Stimulated activated CD8-positive, alpha-beta memory T cell treated with anti-CD3 and anti-CD28 coated beads, Interleukin-15, amount 100 ng/mL, for 4 hours (primary cell): Measurements from ENCODE around the gene CD52.
"Not testable (repeated sequence)": the region's sequence is repeated elsewhere in the genome, so short reads cannot be mapped to it uniquely, and the experiment has no call there.

ENCODE experiments used
- DNase-seq, 2 donors: peaks; one replicate each; pipeline ENCODE4 v3.0.0-alpha.2; 2020; ENCODE audit warnings: low read depth in 2 of 2

The CD52 gene

DNA sequence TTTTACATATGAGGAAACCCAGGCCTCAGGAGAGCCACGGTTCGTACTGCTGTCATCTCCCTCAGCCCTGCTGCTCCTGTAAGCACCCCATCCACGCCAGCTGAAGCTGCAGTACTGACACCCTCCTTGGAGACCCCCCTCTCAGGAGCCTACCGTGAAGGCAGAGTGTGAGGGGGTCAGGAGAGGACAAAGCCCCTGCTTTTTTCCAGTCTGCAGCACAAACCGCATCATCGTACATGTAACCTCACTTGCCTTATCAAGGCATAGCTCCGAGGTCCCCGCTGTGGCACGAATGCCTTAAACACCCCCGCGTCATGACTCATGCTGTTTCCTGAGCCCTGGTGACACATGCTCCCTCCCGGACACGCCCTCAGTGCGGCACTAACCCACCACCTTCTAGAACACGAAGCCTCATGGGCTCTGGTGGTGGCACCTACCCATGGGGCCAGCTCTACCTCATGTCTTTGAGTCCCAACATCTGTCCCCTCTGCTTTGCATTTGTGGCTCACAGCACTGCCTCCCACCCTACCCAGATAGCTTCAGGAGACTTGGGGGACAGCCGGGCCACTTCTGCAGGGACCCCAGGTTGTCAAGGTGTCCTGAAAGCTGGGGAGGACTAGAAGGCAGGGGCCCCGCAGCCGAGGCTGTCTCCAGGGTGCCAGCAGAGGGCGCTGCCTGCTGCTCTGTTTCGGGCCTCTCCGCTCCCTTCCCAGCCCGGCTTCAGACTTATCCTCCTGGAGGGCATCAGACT is 33.0 kb upstream of the CD52 start:
- DNase-seq = peak; percentile 89 to 98

DNA sequence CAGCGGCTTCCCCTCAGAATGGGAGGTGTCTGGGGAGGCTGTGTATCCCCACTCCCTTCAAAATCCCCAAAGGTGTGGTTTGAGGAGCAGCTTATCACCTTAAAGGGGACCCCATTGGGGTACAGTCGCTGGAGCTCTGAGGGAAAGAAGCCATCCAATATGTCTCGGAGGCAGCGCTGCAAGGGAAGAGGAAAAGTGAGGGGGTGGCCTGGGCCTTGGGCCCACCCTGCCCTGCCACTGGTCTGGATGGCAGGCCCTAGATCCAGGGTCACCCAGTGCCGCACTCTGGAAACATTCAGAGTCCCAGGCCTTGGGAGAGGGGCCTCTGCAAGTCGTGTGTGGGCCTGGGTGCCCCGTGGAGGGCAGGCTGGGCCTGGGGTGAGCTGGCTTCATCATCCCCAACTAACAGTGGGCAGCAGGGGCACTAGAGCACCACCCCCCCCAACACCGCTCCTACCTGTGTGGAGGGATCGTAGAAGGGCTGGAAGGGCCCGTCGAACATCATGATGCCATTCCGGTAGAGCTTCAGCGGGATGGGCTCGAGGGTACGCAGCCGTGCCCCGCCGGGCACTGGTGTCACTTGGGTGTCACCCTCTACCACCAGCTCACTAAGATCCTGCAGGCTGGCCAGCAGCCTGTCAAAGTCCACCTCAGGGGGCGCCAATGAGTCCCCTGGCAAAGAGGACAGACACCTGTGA is 32.2 kb upstream of the CD52 start:
- no peak for DNase-seq

DNA sequence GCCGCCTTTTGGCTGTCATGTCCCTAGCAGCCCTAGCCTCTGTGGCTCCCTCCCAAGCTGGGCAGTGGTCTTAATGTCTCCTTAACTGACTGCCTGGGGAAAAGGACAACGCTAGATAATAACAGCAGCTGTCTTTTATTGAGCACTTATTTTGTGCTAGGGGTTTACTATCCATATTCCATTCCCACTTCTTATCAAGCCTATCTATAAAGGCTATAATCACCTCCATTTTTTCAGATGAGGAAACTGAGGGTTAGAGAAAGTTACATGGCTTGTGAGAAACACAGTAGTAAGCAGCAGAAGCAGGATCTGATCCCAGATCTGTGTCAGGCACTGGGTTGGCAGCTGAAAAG is 31.7 kb upstream of the CD52 start:
- no peak for DNase-seq

DNA sequence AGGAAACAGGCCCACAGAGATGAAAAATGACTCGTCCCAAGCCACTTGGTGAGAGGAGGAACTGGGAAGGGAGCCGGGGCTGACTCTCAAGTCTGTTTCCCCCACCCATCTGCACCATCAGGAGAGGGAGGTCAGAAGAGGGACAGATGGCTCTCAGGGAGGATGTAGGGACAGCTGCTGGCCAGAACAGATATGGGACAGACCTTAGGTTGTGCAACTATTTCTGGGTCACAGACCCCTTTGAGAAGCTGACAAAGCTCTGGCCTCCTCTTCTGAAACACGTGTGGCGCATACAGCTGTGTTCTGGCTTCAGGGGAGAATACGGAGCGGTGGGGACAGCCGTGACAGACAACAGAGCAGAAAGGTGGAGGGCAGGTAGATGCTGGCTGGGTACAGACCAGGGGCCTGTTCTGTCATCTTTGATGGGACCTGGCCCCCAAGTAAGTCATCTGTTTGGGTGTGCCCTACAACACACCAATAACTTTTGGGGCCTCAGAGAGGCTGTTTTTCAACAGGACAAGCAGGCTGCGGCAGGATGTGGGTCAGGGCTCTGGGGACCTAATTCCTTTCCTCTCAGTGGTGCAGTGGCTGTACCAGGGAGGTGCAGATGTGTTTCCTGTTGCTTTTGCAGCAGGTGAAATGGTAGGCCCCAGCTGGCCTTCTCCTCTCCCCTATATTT is 30.6 kb upstream of the CD52 start:
- no peak for DNase-seq

DNA sequence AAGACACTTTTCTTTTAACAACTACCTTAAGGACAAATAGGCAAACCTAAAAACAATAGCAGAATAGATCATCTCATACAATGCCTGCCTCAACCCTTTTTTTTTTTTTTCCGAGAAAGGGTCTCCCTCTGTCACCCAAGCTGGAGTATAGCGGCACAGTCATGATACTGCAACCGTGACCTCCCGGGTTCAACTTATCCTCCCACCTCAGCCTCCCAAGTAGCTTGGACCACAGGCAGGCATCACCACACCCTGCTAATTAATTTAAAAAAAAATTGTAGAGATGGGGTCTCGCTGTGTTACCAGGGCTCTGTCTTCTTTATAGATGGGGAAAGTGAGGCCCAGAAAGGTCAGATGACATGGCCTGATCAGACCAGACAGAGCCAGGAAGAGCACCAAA is 29.9 kb upstream of the CD52 start:
- DNase-seq = no peak

DNA sequence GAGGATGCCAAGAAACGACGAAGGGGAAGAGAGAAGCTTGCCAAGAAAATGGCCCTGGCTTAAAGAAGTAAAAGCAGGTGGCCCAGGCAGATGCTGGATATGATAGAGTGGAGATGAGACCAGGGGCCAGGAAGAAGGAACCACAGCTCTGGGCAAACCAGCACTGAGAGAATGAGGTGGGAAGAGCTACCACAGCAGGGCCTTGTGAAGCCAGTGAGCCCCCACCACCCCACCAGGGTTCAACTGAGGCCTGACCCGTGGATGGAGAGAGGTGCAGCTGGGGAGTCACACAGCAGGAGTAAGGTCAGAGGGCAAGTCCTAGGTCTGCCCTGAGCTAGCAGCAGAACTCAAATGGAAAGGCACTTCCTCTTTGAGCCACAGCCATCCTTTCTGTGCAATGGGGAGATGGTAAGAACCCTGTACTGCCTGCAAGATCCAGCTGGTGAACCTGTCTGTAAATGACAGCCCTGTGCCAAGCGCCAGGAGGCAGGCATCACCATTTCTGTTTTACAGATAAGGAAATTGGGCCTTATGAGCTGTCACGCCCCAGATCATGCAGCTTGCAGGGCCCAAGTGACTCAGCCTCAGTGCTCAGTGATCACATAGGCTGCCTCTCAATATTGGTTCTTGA is 29.3 kb upstream of the CD52 start:
- peak in 1 of 2 donors; percentile 58 for DNase-seq

DNA sequence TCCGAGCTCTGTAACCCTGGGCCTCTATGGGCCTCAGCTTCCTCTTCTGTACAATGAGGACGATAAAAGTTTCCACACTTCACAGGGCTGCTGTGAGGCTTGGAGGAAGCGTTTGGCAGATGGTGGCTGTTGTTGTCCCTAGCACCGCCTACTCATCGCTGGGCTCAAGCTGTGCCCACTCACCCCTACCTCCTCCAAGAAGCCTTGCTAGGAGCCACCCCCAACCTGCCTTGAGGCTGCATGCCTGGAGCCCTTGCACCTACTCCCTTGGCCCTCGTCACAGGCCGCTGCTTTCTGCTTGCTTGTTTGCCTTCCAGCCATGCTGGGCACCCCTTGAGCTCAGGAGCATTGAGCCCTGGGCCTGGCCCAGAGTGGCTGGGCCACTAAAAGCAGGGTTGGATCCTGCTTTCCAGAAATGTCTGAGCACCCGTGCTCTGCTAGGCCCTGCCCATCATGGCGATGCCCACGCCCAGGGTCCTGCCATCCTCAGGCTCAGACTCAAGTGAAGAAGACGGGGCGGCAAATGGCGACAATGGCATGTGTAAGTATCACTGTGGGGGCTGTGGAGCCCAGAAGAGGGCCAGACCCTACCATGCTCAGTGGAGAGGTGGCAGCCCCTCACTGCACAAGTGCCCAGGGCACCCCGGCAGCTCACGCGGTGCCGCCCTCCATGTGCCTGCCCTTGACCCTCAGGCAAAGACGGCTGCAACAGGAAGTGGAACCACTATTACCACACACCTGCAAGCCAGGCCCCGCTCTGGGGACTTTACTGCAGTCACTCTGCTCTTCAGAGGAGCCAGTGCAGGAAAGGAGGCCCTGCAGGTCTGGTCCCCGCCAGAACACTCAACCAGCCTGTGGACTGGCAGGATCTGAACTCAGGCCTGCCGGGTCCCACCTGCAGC is 28.3 kb upstream of the CD52 start:
- DNase-seq = no peak

DNA sequence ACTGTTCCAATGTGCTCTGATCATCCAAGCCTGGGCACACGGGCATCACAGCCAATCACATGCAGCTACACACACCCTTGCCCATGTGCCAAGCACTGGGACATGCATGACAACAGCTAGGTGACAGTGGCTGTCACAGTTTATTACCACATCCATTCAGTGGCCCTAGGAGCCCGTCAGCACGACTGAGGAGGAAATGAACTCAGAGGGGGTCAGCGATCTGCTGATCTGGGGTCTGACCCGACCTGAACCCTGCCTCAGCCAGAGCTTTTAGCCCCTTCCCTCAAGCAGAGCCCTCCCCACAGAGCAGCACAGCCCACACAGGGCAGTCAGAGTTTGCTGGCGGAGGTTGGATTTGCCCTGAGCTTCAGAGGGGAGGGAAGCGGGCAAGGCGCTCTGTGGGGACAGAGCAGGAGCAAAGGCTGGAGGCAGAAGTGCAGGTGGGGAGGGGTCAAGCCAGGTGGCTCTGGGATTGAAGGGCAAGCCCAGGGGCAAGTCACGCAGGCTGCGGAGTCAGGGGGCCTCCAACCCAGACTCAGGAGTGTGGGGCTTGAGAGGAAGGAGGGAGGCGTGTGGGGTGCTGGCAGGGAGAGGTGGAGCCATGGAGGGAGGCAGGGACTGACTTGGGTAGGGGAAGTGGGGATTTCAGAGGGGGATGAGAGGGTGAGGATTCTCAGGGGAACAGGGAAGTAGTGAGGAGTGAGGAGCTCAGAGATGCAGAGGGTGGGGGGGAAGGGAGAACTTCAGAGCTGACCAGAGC is 27.5 kb upstream of the CD52 start:
- DNase-seq = no peak

DNA sequence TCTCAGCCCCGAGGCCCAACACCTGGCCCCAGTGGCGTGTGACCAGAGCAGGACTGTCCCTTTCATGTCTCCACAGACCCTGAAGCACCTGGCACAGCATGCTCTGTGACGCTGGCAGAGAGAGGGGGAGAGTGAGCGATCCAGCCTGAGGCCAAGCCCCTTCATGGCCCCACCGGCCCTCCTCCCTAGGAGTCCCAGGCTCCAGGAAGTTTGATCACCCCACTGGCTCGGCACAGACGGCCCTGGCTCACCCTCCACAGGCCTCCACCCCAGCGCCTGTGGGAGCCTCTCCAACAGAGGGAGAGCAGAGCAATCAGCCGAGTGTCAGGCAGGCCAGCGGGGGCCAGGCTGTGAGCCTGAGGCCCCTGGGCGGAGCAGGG is 26.9 kb upstream of the CD52 start:
- no peak for DNase-seq

DNA sequence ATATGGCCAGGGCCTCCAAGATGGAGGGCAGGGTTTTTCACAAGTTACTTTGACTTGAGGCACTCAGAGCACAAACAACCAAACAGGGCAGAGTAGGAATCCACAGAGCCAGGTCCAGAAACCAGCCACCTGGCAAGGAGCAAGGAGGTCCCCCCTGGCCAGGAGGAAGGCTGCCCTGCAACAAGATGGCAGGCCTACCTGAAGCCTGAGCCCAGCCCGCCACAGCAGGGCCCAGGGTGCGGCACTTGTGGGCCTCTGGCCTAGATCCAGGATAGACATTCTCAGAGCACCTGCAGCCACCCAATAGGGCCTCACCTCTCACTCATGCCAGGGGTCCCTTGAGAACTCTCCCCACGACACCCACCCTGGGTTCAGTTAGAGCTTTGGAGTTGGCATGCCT is 26.3 kb upstream of the CD52 start:
- DNase-seq = no peak

DNA sequence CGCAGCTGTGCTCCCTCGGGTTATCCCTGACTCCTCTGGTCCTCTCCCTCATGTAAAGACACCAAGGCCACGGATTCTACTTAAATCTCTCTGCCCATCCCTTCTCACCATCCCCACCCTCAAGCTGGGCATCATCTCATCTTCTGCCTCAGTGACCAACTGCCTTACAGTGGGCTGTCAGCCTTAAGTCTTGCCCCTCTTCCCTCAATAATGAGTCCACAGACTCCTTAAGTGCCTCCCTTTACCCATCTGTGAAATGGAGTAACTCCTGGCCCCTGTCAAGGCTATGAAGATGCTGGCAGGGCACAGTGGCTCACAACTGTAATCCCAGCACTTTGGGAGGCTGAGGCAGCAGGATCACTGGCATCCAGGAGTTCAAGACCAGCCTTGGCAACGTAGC is 25.8 kb upstream of the CD52 start:
- no peak for DNase-seq

DNA sequence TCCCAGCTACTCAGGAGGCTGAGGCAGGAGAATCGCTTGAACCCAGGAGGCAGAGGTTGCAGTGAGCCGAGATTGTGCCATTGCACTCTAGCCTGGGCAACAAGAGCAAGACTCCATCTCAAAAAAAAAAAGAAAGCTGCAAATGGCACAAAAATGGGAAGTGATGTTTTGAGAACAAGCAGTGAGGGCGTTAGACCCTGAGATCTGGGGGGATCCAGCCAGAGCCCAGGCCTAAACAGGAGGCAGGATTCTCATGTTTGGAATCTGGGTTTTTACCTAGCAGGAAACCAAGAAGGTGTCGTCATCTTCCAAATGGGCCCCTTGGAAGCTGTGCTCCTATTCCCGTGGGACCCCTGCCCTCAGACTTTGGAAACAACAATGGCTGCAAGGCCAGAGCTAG is 25.0 kb upstream of the CD52 start:
- not testable (repeated sequence) for DNase-seq

DNA sequence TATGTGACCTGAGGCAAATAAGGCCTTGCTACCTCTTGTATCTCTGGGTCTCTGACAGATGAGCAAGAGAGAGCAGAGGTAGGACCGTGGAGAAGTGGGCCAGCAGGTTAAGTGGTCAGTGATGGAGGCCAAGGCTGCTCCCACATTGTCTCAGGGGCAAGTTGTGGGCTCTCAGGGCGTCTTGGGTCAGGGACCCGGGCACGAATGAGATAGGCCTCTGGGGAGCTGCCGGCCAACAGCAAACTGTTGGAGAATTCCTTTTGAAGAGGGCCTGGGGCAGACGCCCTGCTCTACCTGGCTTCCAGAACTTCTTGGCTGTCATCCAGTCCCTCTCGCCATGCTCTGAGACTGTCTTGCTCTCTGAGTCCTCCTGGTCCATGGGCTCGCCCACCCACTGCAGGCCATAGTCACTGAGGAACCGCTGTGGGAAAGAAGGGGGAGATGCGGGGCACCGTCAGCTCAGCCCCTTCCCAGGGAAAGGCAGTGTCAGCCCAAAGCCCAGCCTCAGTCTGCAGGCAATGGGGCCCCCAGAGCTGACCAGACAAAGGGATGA is 23.8 kb upstream of the CD52 start:
- no peak for DNase-seq

DNA sequence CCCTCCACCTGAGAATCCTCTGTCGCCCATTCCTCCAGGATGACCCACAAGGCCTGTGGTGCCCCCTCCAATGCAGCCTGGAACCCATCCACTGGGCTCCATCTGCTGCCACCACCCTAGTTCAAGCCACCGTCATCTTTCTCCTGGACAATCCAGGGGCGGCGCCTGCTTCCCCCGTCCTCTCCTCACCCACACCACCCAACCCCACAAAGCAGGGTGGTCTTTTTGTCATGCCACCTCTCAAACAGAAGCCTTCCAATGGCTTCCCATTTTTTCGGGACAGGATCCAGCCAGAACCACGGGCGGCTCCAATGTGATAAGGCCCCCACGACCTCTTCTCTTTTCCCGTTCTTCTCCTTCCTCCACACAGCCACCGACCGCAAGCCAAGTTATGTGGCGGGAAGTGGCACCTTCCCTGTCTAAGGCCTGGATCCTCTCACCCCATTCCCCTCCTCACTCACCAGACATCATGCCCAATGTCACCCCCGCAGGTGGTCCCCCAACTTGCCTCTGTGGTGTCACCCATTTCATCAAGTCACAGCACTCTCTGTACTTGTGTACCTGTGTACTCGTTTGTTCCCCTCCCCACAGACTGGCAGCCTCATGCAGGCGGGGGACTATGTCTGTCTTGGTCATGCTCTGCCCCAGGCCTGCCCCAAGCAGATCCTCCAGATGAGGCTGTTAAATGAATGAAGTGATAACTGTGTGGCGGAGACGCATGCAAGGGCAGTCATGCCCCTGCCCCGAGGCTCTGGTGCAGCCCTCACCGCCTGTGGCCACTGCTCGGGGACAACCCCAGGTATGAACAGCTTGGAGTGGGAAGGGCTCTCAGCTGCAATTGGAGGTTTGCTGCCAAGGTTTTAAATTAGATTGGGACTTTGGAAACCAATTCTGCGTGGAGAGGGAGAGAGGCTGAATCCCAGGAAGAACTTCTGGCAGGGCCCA is 22.3 kb upstream of the CD52 start:
- no peak for DNase-seq

DNA sequence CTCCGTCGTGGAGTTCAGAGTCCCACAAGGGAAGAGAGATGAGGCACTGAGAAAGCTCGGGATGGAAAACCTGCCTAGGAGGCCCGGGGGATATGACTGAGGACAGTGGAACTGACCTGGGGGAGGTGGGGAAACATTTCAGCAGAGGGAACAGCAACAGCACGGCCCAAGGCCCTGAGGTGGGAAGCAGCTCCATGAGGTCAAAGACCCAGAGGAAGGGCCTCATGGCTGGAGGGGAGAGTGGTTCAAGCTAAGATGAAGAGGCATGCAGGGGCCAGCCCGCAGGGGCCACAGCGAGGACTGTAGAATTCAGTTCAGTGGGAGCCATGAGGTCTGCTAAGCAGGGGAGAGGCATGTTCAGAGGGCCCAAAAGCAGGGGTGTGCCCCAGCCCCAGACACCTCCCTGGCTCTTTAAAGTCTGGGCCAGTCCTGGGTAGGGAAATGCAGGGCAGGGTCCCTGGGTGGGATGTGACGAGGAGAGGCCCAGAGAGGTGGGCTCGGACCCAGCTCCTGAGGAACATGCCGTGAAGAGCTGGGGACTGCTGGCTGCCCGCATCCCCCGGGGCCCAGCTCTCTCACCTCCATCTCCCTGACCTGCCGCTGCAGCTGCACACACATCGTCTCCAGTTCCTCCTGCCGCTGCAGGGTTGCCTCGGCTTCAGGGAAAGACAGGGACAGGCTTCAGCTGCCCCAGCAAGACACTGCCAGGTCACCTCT is 21.3 kb upstream of the CD52 start:
- no peak for DNase-seq

DNA sequence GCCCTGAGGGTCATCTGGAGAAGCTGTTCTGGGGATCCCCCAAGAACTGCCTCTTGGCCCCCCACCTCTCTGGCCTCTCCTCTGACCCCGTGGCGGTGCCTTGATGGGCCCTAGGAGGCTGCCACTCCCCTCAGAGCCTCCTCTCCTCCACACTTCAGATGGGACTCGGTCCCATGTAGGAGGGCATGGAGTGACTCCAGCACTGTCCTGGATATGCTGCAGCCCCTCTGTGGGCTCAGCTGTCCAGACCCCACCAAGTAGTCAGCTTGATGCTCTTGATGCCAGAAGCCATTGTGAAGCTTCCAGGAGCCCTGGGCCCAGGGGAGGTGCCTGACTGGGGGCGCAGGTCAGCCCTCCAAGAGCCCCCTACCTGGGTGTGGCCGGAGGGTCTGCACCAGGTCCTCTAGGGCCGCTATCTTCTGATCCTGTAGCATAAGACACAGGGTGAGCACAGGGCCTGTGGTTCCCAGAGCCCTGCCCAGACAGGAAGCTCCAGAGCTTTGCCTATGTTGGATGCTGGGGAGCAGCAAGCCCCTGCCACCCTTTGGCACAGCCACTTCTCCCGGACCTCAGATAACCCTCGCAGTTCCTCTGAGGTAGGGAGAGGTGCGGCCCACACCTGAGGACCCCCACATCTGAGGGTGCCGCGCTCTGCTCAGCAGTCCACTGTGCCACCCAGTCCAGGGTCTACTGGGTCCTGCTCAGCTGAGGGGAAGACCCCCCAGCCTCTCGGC is 20.5 kb upstream of the CD52 start:
- DNase-seq = no peak

DNA sequence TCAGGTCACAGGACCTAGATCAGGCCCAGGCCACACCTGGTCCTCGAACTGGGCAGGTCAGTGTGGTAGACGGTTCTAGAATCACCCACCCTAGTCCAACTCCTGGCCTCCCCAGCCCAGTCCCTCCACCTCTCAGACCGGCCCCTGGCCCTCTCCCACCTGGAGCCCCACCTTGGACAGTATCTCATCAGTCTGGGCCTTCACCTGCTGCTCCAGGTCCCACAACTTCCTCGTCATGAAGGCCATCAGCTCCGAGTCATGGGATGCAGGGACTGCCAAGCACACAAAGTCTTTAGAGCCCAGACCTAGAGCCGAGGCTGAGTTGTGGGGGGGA is 20.0 kb upstream of the CD52 start:
- no peak for DNase-seq

DNA sequence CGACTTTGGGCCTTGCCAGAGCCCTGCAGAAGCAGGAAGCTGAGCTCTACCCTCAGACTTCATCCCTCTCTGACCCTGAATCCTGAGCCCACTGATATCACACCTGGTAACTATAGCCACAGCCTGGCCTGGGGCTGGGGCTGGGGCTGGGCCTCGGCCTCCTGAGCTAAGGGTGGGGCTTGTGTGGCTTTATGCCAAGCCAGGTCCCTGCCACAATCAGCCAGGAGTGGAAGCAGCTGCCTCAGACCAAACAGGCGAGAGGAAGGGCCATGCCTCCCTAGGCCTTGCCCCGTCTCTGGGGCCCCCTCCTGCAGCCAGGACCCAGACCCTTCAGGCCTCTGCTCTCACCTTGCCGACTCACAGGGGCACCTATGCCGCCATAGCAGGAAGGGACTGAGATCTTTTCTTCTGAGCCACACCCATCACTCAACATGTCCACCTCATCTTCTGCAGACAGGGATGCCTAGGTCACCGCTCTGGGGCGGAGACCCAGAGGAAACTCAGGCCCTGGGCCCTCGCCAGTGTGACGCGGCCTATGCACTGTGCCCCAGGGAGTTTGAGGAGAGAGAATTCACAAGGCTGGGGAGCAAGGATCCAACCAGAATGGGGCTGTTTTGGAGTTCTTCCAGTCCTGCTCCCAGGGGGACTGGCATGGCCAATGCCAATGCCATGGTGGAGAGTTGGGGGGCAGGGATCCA is 17.0 kb upstream of the CD52 start:
- no peak for DNase-seq
